ENCODE results near the gene OLR1.

Gene OLR1

GRCh38 chr12:10115890-10116289, 56.0 kb downstream of the OLR1 start:
- Histone ChIP-seq H3K27me3 (ENCODE audit: insufficient read depth, low read length, poor library complexity, severe bottlenecking) (no peaks in the 10 kb centered on the region), H4K20me1 (ENCODE audit: insufficient read depth, low read length, poor library complexity, severe bottlenecking) (no peaks in the 10 kb centered on the region), H3K36me3 (ENCODE audit: insufficient read depth, low read length) (no peaks in the 10 kb centered on the region), H3K9ac (ENCODE audit: low read depth, low read length, poor library complexity, severe bottlenecking) (no peak overlapping the region), H3K9me3 (ENCODE audit: insufficient read depth, low read depth, low read length) (no peaks in the 10 kb centered on the region), H3F3A (ENCODE audit: low read depth) (no peaks in the 10 kb centered on the region), H3K4me2 (ENCODE audit: low read depth, low read length, poor library complexity, severe bottlenecking) (no peak overlapping the region), H3K79me2 (ENCODE audit: insufficient read depth, low read length) (no peaks in the 10 kb centered on the region), H3K4me1 (ENCODE audit: insufficient read depth, low read length, poor library complexity, severe bottlenecking) (no peaks in the 10 kb centered on the region), H2AFZ (ENCODE audit: low read length) (no peak overlapping the region), H3K9me2 (replicated peaks; ENCODE audit: low read depth, low read length) (no peaks in the 10 kb centered on the region), H3K4me3 (ENCODE audit: low read length, poor library complexity, severe bottlenecking) (no peak overlapping the region)
- no peak for TF ChIP-seq EZH2phosphoT487 (IDR thresholded peaks at IDR 0.05; ENCODE audit: borderline replicate concordance)
- no peak for TF ChIP-seq CTCF (conservative IDR thresholded peaks at IDR 0.05; ENCODE audit: low read length)

- no peak overlapping the region for H3K4me3 ChIP-seq (ENCODE audit: low read length, poor library complexity, severe bottlenecking)
- no peak overlapping the region for H3K4me2 ChIP-seq (ENCODE audit: low read depth, low read length, poor library complexity, severe bottlenecking)
- no peaks in the 10 kb centered on the region for H3K79me2 ChIP-seq (ENCODE audit: insufficient read depth, low read length)
- H3K36me3 ChIP-seq (ENCODE audit: insufficient read depth, low read length): no peaks in the 10 kb centered on the region
- no peaks in the 10 kb centered on the region for H3K4me1 ChIP-seq (ENCODE audit: insufficient read depth, low read length, poor library complexity, severe bottlenecking)
- no peak overlapping the region for H3K9ac ChIP-seq (ENCODE audit: low read depth, low read length, poor library complexity, severe bottlenecking)
- no peaks in the 10 kb centered on the region for H3K9me2 ChIP-seq (replicated peaks; ENCODE audit: low read depth, low read length)
- no peaks in the 10 kb centered on the region for H4K20me1 ChIP-seq (ENCODE audit: insufficient read depth, low read length, poor library complexity, severe bottlenecking)
- H2AFZ ChIP-seq (ENCODE audit: low read length): no peak overlapping the region
- H3K27me3 ChIP-seq (ENCODE audit: insufficient read depth, low read length, poor library complexity, severe bottlenecking): no peaks in the 10 kb centered on the region
- no peaks in the 10 kb centered on the region for H3F3A ChIP-seq (ENCODE audit: low read depth)
- no peak for TF ChIP-seq CTCF (conservative IDR thresholded peaks at IDR 0.05; ENCODE audit: low read length)
- no peak for TF ChIP-seq EZH2phosphoT487 (IDR thresholded peaks at IDR 0.05; ENCODE audit: borderline replicate concordance)
- no peaks in the 10 kb centered on the region for H3K9me3 ChIP-seq (ENCODE audit: insufficient read depth, low read depth, low read length)
These were observed 56.6 kb downstream of the OLR1 start for GRCh38 chr12:10115311-10115710.

GRCh38 chr12:10113920-10114319, 58.0 kb downstream of the OLR1 start:
- no peaks in the 10 kb centered on the region for H3K79me2 ChIP-seq (ENCODE audit: insufficient read depth, low read length)
- TF ChIP-seq EZH2phosphoT487 (IDR thresholded peaks at IDR 0.05; ENCODE audit: borderline replicate concordance): no peak
- TF ChIP-seq CTCF (conservative IDR thresholded peaks at IDR 0.05; ENCODE audit: low read length): no peak
- no peak overlapping the region for H2AFZ ChIP-seq (ENCODE audit: low read length)
- no peaks in the 10 kb centered on the region for H3K9me2 ChIP-seq (replicated peaks; ENCODE audit: low read depth, low read length)
- no peaks in the 10 kb centered on the region for H3K36me3 ChIP-seq (ENCODE audit: insufficient read depth, low read length)
- H3K4me2 ChIP-seq (ENCODE audit: low read depth, low read length, poor library complexity, severe bottlenecking): no peak overlapping the region
- no peak overlapping the region for H3K4me3 ChIP-seq (ENCODE audit: low read length, poor library complexity, severe bottlenecking)
- H3F3A ChIP-seq (ENCODE audit: low read depth): no peaks in the 10 kb centered on the region
- no peaks in the 10 kb centered on the region for H3K27me3 ChIP-seq (ENCODE audit: insufficient read depth, low read length, poor library complexity, severe bottlenecking)
- no peaks in the 10 kb centered on the region for H3K4me1 ChIP-seq (ENCODE audit: insufficient read depth, low read length, poor library complexity, severe bottlenecking)
- H3K9ac ChIP-seq (ENCODE audit: low read depth, low read length, poor library complexity, severe bottlenecking): no peak overlapping the region
- no peaks in the 10 kb centered on the region for H3K9me3 ChIP-seq (ENCODE audit: insufficient read depth, low read depth, low read length)
- no peaks in the 10 kb centered on the region for H4K20me1 ChIP-seq (ENCODE audit: insufficient read depth, low read length, poor library complexity, severe bottlenecking)

Measured in Loucy (cell line).